Endothelial cell of umbilical vein (primary cell): ENCODE results near the gene DMXL1.

Source experiments
- CTCF ChIP-seq, 2 donors: IDR thresholded peaks; 1 replicate in 1 of 2; 2 replicates in 1 of 2; pipeline ENCODE4 v1.5.1; 2011; ENCODE audit warnings: low read length in 2 of 2, mild to moderate bottlenecking in 2 of 2, moderate library complexity in 2 of 2, control low read depth in 1 of 2, inconsistent platforms in 1 of 2, low read depth in 1 of 2; ENCODE audit not compliant: insufficient read depth in 1 of 2; ENCODE audit errors: extremely low read depth in 1 of 2
- EZH2 ChIP-seq: IDR thresholded peaks from 2 replicates; pipeline ENCODE4 v1.6.1; 2012; ENCODE audit warnings: borderline replicate concordance, low read depth, mild to moderate bottlenecking, moderate library complexity, low read length, inconsistent platforms; ENCODE audit not compliant: severe bottlenecking
- JUN ChIP-seq: IDR thresholded peaks from 2 replicates; pipeline ENCODE4 v1.6.1; 2011; ENCODE audit warnings: borderline replicate concordance, low read depth; ENCODE audit not compliant: insufficient read length, insufficient read depth
- MAX ChIP-seq: IDR thresholded peaks from 2 replicates; pipeline ENCODE4 v1.6.1; 2011; ENCODE audit not compliant: insufficient read depth, insufficient read length
- POLR2A ChIP-seq: IDR thresholded peaks from 2 replicates; pipeline ENCODE4 v1.6.1; 2012; ENCODE audit warnings: low read depth, mild to moderate bottlenecking, control low read depth, low read length
- POLR2AphosphoS5 ChIP-seq: IDR thresholded peaks from 2 replicates; pipeline ENCODE4 v1.6.1; 2012; ENCODE audit warnings: low read depth, mild to moderate bottlenecking, control low read depth, low read length, moderate library complexity; ENCODE audit not compliant: insufficient read depth

GRCh38 chr5:119105971-119106370 lies 35.1 kb downstream of the DMXL1 start:
- TF ChIP-seq CTCF (IDR thresholded peaks at IDR 0.05; ENCODE audit: extremely low read depth in 1 of 2, insufficient read depth in 1 of 2, low read depth in 1 of 2, low read length in 2 of 2) (no peak), POLR2A (no peak), EZH2 (no peak), JUN (no peak), MAX (no peak), POLR2AphosphoS5 (no peak)
